A549 (cell line): ENCODE results near the gene NPTX2. TPM values are rescaled to one million over a fixed set of nuclear protein-coding genes. Genes with fewer than 3 reads are reported as not detected.
A peak's percentile ranks its signal among the peaks of the same experiment; 100 is the strongest.

Experiments used
- ATAC-seq, 2 experiments: fragments of 200-7000 bp in 1 of 2; fragments of >200 bp in 1 of 2; cut with Nextera tagmentation in 1 of 2; cut with Tn5 transposase in 1 of 2; 3 replicates each; pipeline versions ENCODE4 v1.8.0 to v1.9.1; 2018 to 2020; ENCODE audit warnings: mild to moderate bottlenecking in 1 of 2, moderate library complexity in 1 of 2
- CTCF ChIA-PET: fragments of 300-600 bp; sonication (Branson Sonifier 250); formaldehyde crosslinking; extraction: SDS; loops from one replicate; lab custom pipeline; 2021; ENCODE audit warnings: antibody characterized with exemption, inconsistent platforms; lab: Yijun Ruan, JAX
- POLR2A ChIA-PET: fragments of 350-600 bp; formaldehyde crosslinking; extraction: SDS; loops from one replicate; lab custom pipeline; 2021; ENCODE audit warnings: antibody characterized with exemption, inconsistent platforms; lab: Yijun Ruan, JAX
- DNase-seq, 2 experiments: peaks; one replicate each; pipeline versions ENCODE4 v3.0.0 to v3.0.0-alpha.2; 2011 to 2016; ENCODE audit warnings: low read depth in 1 of 2, low spot score in 1 of 2
- FAIRE-seq: peaks from 2 replicates; lab custom pipeline; 2011; peaks lifted over from hg19 to GRCh38; lab: Jason Lieb, UNC
- H3K27ac ChIP-seq, 2 experiments: fragments of >200 bp; sonication (Bioruptor Twin); formaldehyde crosslinking; 3 replicates each; pipeline ENCODE4 v1.5.1; 2016 to 2017
- H3K4me1 ChIP-seq: fragments of >200 bp; sonication (Bioruptor Twin); formaldehyde crosslinking; 3 replicates; pipeline ENCODE4 v1.6.1; 2016
- H3K4me2 ChIP-seq: fragments of >200 bp; sonication (Bioruptor Twin); formaldehyde crosslinking; 3 replicates; pipeline ENCODE4 v1.6.1; 2016
- H3K4me3 ChIP-seq: fragments of >200 bp; sonication (Bioruptor Twin); formaldehyde crosslinking; 3 replicates; pipeline ENCODE4 v1.5.1; 2016
- H3K9me3 ChIP-seq: fragments of >200 bp; sonication (Bioruptor Twin); formaldehyde crosslinking; 3 replicates; pipeline ENCODE4 v1.6.1; 2016
- ATOH8 ChIP-seq: fragments of 250-450 bp; sonication (Bioruptor Pico); IDR thresholded peaks from 2 replicates; pipeline ENCODE4 v1.5.0; 2020; ENCODE audit warnings: low read depth, mild to moderate bottlenecking, moderate library complexity
- BCL3 ChIP-seq: fragments of >200 bp; sonication (Bioruptor Twin); formaldehyde crosslinking; IDR thresholded peaks from 3 replicates; pipeline ENCODE4 v1.6.1; 2016
- BHLHE40 ChIP-seq: IDR thresholded peaks from 2 replicates; pipeline ENCODE4 v1.6.1; 2012; ENCODE audit warnings: low read depth, low read length, inconsistent platforms
- CEBPB ChIP-seq, 2 experiments: fragments of >200 bp in 1 of 2; sonication (Bioruptor Twin) in 1 of 2; formaldehyde crosslinking in 1 of 2; IDR thresholded peaks; 2 replicates each; pipeline ENCODE4 v1.6.1; 2012 to 2016
- EHF ChIP-seq: fragments of 250-450 bp; sonication (Bioruptor Pico); IDR thresholded peaks from 2 replicates; pipeline ENCODE4 v1.5.0; 2020; ENCODE audit warnings: mild to moderate bottlenecking
- EHMT2 ChIP-seq: fragments of 200-600 bp; sonication (generic); IDR thresholded peaks from 2 replicates; pipeline ENCODE4 v1.6.1; 2016; ENCODE audit warnings: antibody characterized with exemption, low read depth, mild to moderate bottlenecking, moderate library complexity
- ELK1 ChIP-seq: fragments of 150-350 bp; IDR thresholded peaks from 2 replicates; pipeline ENCODE4 v1.6.1; 2014; ENCODE audit warnings: low read depth, mild to moderate bottlenecking, low read length
- ESRRA ChIP-seq: fragments of 150-350 bp; IDR thresholded peaks from 2 replicates; pipeline ENCODE4 v1.6.1; 2014; ENCODE audit warnings: mild to moderate bottlenecking, low read length, borderline replicate concordance
- FOSL2 ChIP-seq, 2 experiments: fragments of 450-650 bp in 1 of 2; fragments of >200 bp in 1 of 2; sonication (Bioruptor Twin) in 1 of 2; formaldehyde crosslinking; IDR thresholded peaks; 2 replicates each; pipeline versions ENCODE4 v1.5.0 to v1.6.1; 2016 to 2020; ENCODE audit warnings: mild to moderate bottlenecking in 1 of 2, moderate library complexity in 1 of 2
- HDAC2 ChIP-seq: fragments of 200-600 bp; sonication (generic); IDR thresholded peaks from 2 replicates; pipeline ENCODE4 v1.6.1; 2016
- HOXB13 ChIP-seq: fragments of 250-450 bp; sonication (Bioruptor Pico); IDR thresholded peaks from 2 replicates; pipeline ENCODE4 v1.5.0; 2020; ENCODE audit warnings: low read depth, mild to moderate bottlenecking, moderate library complexity
- JUN ChIP-seq, 2 experiments: fragments of >200 bp; sonication (Bioruptor Twin); formaldehyde crosslinking; IDR thresholded peaks; 2 replicates in 1 of 2; 3 replicates in 1 of 2; pipeline ENCODE4 v1.6.1; 2016 to 2017
- KDM5A ChIP-seq: fragments of 200-600 bp; sonication (generic); IDR thresholded peaks from 2 replicates; pipeline ENCODE4 v1.6.1; 2016; ENCODE audit warnings: antibody characterized with exemption, mild to moderate bottlenecking
- MAX ChIP-seq: IDR thresholded peaks from 2 replicates; pipeline ENCODE4 v1.6.1; 2012
- NR3C1 ChIP-seq: fragments of >200 bp; sonication (Bioruptor Twin); formaldehyde crosslinking; IDR thresholded peaks from 3 replicates; pipeline ENCODE4 v1.6.1; 2017
- RNF2 ChIP-seq: fragments of 200-600 bp; sonication (generic); IDR thresholded peaks from 2 replicates; pipeline ENCODE4 v1.6.1; 2016; ENCODE audit warnings: low read depth, mild to moderate bottlenecking, antibody characterized with exemption, moderate library complexity, borderline replicate concordance
- SMC3 ChIP-seq: fragments of >200 bp; sonication (Bioruptor Twin); formaldehyde crosslinking; IDR thresholded peaks from 3 replicates; pipeline ENCODE4 v1.6.1; 2018; ENCODE audit warnings: inconsistent platforms
- SREBF2 ChIP-seq: fragments of 450-650 bp; IDR thresholded peaks from 2 replicates; pipeline ENCODE4 v1.6.1; 2014; ENCODE audit warnings: mild to moderate bottlenecking, moderate library complexity
- TFCP2L1 ChIP-seq: fragments of 250-450 bp; sonication (Bioruptor Pico); IDR thresholded peaks from 2 replicates; pipeline ENCODE4 v1.5.0; 2021; ENCODE audit warnings: mild to moderate bottlenecking
- ZC3H11A ChIP-seq: fragments of 450-650 bp; IDR thresholded peaks from 2 replicates; pipeline ENCODE4 v1.6.1; 2014; ENCODE audit warnings: antibody characterized with exemption, mild to moderate bottlenecking
- ZFP36 ChIP-seq: fragments of 450-650 bp; IDR thresholded peaks from 2 replicates; pipeline ENCODE4 v1.6.1; 2014; ENCODE audit warnings: borderline replicate concordance; ENCODE audit not compliant: partially characterized antibody
- WGBS: methylation state at CpG from one replicate; pipeline ENCODE4 v1.1.6; 2017; ENCODE audit errors: missing lambda C conversion rate; 5-methylcytosine and 5-hydroxymethylcytosine counted together
- polyA plus RNA-seq, 4 experiments: library from polyadenylated mRNA; depleted of rRNA in 3 of 4; stranded (reverse); fragments of >200 nt; fragmentation: RNase III in 1 of 4; extraction: RNeasy Plus Mini Kit Qiagen cat#74134 plus additional on column Dnase treatment in 1 of 4; gene quantifications; 2 replicates in 3 of 4; 3 replicates in 1 of 4; pipeline ENCODE4 v1.2.3, GENCODE V29; 2011 to 2017

The NPTX2 gene
- polyA plus RNA-seq, 2 of the 4 experiments (the other 2 are of a cell fraction), result not detected

- TF ChIP-seq HOXB13 (CRISPR knock-in tag) (no peak), SMC3 (no peak)
Observed at GRCh38 chr7:98617960-98618418, 904 bp downstream of the NPTX2 start (continued).

- H3K27ac ChIP-seq, result no peak overlapping the region
- H3K4me3 ChIP-seq, result no peak overlapping the region
- ChIA-PET CTCF (interaction anchor here (0.7 to 1.7 kb wide), 8 partner anchors 10 to 218 kb away, joined by 3 to 4 read pairs (median 3); no protein-coding TSS in a partner anchor), POLR2A (no interaction called here)
- FAIRE-seq (no peak), ATAC-seq (no peak)
- peaks cover 20% of the 10 kb centered on the region; the same call in 2 of the 3 replicates for H3K4me1 ChIP-seq
- H3K9me3 ChIP-seq, result peaks cover 13% of the 10 kb centered on the region; the same call in 2 of the 3 replicates
- TF ChIP-seq BCL3 (no peak), EHF (CRISPR knock-in tag) (no peak), NR3C1 (no peak), TFCP2L1 (CRISPR knock-in tag) (no peak), ZC3H11A (no peak), FOSL2 (IDR thresholded peaks at IDR 0.05) (no peak), FOSL2 (CRISPR knock-in tag; IDR thresholded peaks at IDR 0.05) (no peak), CEBPB (IDR thresholded peaks at IDR 0.05) (no peak), SREBF2 (no peak), ELK1 (no peak), KDM5A (no peak), ESRRA (no peak), JUN (IDR thresholded peaks at IDR 0.05) (no peak), MAX (no peak), RNF2 (no peak), EHMT2 (no peak), ZFP36 (no peak), HDAC2 (no peak), ATOH8 (CRISPR knock-in tag) (no peak)
- TF ChIP-seq, all 56 proteins: peak for 0
- H3K4me2 ChIP-seq, result peak overlapping the region; percentile 83
- DNase-seq, result no peak
- WGBS, result 2% methylated on average over 2 of the region's 2 CpGs
Observed at GRCh38 chr7:98618786-98619185, 1.7 kb downstream of the NPTX2 start.

GRCh38 chr7:98619450-98620321, 2.6 kb downstream of the NPTX2 start:
- Histone ChIP-seq H3K4me1 (peaks cover 20% of the 10 kb centered on the region; the same call in 2 of the 3 replicates), H3K4me3 (peak overlapping the region; percentile 27), H3K27ac (no peak overlapping the region), H3K9me3 (peaks cover 22% of the 10 kb centered on the region; the same call in 2 of the 3 replicates), H3K4me2 (peak overlapping the region; percentile 83)
- ATAC-seq (peak; percentile 63 to 75; a peak in 5 of 6 replicates), FAIRE-seq (no peak), DNase-seq (peak in 1 of 2 experiments; percentile 33)
- 11% methylated on average over 15 of the region's 27 CpGs for WGBS
- TF ChIP-seq BHLHE40 (no peak), CEBPB (IDR thresholded peaks at IDR 0.05) (peak; percentile 27 to 52; a peak in 2 of 4 replicates)
- POLR2A ChIA-PET, result no interaction called here
- CTCF ChIA-PET, result interaction anchor here (0.9 to 1.5 kb wide), 6 partner anchors 11 to 222 kb away, joined by 3 to 4 read pairs (median 3); no protein-coding TSS in a partner anchor
